Measurements from ENCODE around the gene CAMKK1. TPM values are rescaled to one million over a fixed set of nuclear protein-coding genes. Genes with fewer than 3 reads are reported as not detected.
"Not testable (repeated sequence)": the region's sequence is repeated elsewhere in the genome, so short reads cannot be mapped to it uniquely, and the experiment has no call there.

Gene CAMKK1
- total RNA-seq, 1 donor from 2014 or later: 8.9 TPM

GRCh38 chr17:3879186-3879585 lies 13.7 kb downstream of the CAMKK1 start:
- DNase-seq: peak; percentile 25

- no peak for DNase-seq
Observed at GRCh38 chr17:3877220-3877619, 15.6 kb downstream of the CAMKK1 start.

DNA sequence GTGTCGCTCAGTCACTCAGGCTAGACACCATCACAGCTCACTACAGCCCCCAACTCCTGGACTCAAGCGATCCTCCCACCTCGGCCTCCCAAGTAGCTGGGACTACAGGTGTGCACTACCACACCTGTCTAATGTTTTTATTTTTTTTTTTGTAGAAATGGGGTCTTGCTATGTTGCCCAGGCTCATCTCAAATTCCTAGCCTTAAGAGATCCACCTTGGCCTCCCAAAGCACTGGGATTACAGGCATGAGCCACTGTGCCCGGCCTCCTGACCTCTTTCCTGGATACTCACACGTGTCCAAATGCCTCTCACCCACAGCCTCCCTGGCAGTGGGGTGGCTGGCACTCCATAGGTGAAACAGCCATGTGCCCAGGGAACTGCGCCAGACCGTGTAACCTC lies 17.5 kb downstream of the CAMKK1 start:
- no peak for DNase-seq

DNA sequence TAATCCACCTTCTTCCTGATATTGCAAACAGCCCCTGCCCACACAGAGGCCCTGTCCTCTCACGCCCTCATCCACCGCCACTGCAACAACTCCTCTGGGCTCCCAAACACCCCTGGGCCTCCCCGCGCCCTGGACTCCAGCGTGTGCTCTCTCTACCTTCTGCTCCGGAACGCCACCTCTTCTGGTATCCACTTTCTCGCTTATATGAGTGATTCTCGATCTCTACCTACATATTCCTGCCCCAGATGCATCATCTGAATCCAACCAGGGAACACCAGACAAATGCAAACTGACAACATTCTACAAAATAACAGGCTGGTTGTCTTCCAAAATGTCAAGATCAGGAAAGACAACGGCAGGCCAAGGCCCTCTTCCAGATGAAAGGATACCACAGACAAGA lies 19.0 kb downstream of the CAMKK1 start:
- no peak for DNase-seq

- DNase-seq: no peak
Observed at GRCh38 chr17:3870871-3871306, 22.0 kb downstream of the CAMKK1 start.

DNA sequence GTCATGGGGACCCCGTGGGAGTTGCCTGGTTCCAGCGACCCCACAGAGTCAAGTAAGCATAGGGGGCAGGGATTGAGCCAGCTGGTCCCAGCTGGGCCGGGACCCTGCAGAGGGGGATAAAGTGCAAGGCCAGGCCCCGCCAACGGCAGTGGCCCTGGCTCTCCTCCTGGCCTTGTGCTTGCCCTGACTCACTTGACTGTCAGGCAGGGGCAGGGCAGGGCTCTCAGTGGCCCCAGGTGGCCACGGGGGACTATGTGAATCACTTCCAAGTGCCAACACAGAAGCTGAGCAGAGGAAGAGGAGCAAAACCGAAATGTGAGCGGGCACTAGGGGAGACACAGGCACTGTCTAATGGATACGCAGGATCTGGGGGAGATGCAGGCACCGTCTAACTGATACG lies 25.2 kb downstream of the CAMKK1 start:
- no peak for DNase-seq

- DNase-seq: no peak
Observed at GRCh38 chr17:3867106-3867505, 25.7 kb downstream of the CAMKK1 start.

- DNase-seq: peak; percentile 73
Observed at GRCh38 chr17:3866276-3866675, 26.6 kb downstream of the CAMKK1 start.

DNA sequence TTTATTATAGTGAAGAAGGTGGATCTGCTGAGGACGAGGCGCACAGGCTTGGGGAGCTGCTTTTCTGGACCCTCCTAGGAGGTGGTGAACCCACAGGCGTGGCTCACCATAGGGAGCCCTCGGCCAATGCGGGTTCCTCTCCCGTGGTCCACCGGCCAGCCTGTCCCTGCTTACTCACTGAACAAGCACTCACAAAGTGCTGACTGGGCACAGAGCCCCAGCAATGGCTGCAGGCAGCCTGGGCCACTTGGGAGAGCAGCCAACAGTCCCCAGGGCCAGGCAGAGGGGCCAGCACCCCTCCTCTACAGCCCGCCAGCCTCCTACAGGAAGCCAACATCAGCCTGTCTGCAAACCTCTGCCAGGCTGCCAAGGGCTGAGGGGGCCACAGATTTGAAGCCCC lies 27.7 kb downstream of the CAMKK1 start:
- no peak for DNase-seq

- no peak for DNase-seq
Observed at GRCh38 chr17:3864534-3864933, 28.3 kb downstream of the CAMKK1 start.

DNA sequence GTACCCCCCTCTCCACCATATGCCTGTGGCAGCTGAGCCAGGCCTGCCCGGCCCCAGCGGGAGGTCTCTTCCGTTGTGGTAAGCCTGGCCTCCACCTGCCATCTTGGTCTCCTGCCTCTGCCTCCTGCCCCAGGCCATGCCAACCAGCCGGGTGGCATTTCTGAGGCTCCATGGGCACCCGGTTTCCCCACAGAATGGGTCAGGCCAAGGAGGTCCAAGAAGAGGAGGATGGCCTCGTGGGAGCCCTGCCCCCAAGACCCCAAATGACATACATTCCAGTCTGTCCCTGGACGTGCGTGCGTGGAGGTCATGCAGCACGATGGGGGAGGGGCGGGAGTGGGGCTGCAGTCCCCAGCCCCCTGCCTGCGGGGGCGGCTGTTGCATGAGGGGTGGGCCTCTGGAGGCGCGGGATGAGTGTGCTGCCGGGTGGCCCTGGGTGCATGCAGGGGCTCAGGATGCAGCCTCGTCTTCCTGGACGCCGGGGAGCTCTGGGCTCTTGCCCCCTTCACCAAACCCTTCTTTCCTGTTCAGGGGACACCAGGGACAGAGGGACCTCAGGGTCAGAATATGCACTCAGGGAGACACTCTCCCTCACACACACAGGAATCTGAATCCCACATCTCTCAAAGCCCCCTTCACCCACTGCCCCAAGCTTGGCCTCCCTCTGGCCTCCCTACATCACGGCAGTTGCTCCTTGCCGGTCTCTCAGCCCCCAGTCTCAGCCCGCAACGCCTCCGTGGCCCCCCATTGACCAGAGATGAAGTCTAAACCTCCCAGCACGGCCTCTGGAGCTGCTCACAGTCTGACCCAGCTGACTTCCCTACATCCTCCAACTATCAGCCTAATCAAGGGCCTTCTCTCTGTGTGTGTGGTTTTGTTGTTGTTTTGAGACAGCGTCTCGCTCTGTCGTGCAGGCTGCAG lies 30.8 kb downstream of the CAMKK1 start:
- DNase-seq: no peak

DNA sequence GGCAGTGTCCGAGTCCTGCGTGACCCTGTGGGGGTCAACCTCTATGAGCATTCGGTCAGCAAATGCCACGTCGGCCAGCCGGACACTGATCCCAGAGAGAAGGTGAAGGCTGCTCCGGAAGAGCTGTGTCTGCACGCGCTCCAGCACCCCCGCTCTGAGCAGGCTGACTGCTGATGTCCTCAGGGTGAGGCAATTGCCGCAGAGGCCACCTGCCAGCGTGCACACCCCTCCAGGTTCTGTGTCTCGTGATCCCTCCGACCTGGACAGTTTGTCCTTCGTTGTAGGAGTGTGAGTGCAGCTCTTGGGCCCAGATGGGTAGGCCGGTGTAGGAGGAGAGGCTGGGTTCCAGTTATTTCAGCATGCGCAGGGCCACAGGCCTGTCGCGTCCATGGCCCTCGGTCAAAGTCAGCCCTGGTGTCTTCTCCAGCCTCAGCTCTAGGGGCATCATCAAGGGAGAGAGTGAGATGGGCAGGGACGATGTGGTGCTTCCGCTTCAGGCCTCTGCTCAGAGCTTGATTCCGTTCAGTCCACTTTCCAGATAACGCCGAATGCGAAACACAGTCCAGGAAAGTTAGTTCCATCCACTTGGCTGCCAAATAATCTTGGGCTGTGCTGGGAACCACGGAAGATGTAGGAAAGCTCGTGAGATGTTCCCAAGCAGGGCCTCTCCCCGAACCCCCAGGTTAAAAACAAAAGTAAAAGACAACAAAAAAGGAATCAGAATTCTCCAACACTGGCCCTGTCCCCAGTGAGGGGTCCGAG lies 31.7 kb downstream of the CAMKK1 start:
- DNase-seq: no peak

- DNase-seq: no peak
Observed at GRCh38 chr17:3859940-3860339, 32.9 kb downstream of the CAMKK1 start.

GRCh38 chr17:3857261-3858105 lies 35.4 kb downstream of the CAMKK1 start:
- DNase-seq: no peak

DNA sequence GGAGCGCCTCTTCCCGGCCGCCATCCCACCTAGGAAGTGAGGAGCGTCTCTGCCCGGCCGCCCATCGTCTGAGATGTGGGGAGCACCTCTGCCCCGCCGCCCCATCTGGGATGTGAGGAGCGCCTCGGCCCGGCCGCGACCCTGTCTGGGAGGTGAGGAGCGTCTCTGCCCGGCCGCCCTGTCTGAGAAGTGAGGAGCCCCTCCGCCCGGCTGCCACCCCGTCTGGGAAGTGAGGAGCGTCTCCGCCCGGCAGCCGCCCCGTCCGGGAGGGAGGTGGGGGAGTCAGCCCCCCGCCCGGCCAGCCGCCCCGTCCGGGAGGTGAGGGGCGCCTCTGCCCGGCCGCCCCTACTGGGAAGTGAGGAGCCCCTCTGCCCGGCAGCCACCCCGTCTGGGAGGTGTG lies 38.6 kb downstream of the CAMKK1 start:
- DNase-seq: not testable (repeated sequence)

GRCh38 chr17:3852561-3852960 lies 40.3 kb downstream of the CAMKK1 start:
- no peak for DNase-seq

GRCh38 chr17:3851461-3852100 lies 41.3 kb downstream of the CAMKK1 start:
- no peak for DNase-seq

- DNase-seq: no peak
Observed at GRCh38 chr17:3848229-3848835, 44.5 kb downstream of the CAMKK1 start.

- DNase-seq: no peak
Observed at GRCh38 chr17:3847165-3847670, 45.6 kb downstream of the CAMKK1 start.

GRCh38 chr17:3846437-3847164 lies 46.3 kb downstream of the CAMKK1 start:
- no peak for DNase-seq
